Measurements from ENCODE around the gene RAI14. TPM values are rescaled to one million over a fixed set of nuclear protein-coding genes. Genes with fewer than 3 reads are reported as not detected.

The RAI14 gene
- total RNA-seq, 1 experiment from 2014 or later: 71.5 TPM

DNA sequence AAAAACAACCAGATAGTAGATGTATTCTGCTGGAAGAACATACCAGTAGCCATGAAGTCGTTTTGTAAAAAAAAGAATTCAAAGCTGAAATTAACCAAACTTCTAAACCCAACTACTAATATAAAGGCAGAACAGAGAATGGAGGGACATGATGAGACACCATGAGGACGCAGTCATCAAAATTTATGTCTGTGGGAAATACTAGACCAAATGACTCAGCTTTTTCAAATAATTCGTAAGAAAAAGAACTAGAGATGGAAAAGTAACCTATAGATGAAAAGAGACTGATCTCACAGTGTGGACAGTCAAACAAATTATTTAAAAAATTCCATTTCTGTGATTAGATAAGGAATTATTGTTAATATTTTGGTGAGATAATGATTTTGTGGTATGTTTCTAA, 193.1 kb downstream of the RAI14 start:
- Mint-ChIP-seq H3K27ac (ENCODE audit: unreplicated experiment) (no peak overlapping the region), H3K4me1 (ENCODE audit: low read depth, unreplicated experiment) (peaks cover 19% of the 10 kb centered on the region), H3K27me3 (ENCODE audit: insufficient read depth, unreplicated experiment) (no peaks in the 10 kb centered on the region), H3K9me3 (ENCODE audit: unreplicated experiment) (peaks cover 47% of the 10 kb centered on the region), H3K4me3 (ENCODE audit: unreplicated experiment) (no peak overlapping the region), H3K36me3 (ENCODE audit: insufficient read depth, unreplicated experiment) (peaks cover 6% of the 10 kb centered on the region)
- Histone ChIP-seq H3K9me3 (peaks cover 14% of the 10 kb centered on the region; the same call in 1 of the 2 replicates), H3K4me1 (peaks cover 33% of the 10 kb centered on the region), H3K36me3 (ENCODE audit: control insufficient read depth, insufficient read depth, low read length) (no peaks in the 10 kb centered on the region), H3K27me3 (replicated peaks; ENCODE audit: control insufficient read depth, insufficient read depth, low read length) (no peaks in the 10 kb centered on the region), H3K4me3 (ENCODE audit: low read depth, low read length) (no peak overlapping the region)
- CTCF ChIA-PET: no interaction called here
- intact Hi-C loops (cut with micrococcal nuclease; ENCODE audit: unreplicated experiment): loop anchor here (2.0 kb wide), 1 partner anchor 326 kb away; no protein-coding TSS in a partner anchor
- no TSS peak for BruUV-seq (replicated peaks)
- POLR2A ChIA-PET: interaction anchor here (1.7 kb wide), 1 partner anchor 10 kb away, joined by 14 read pairs; the partner anchor contains the start of gene TTC23L
- DNase-seq: no peak
- TF ChIP-seq, protein P1, sequence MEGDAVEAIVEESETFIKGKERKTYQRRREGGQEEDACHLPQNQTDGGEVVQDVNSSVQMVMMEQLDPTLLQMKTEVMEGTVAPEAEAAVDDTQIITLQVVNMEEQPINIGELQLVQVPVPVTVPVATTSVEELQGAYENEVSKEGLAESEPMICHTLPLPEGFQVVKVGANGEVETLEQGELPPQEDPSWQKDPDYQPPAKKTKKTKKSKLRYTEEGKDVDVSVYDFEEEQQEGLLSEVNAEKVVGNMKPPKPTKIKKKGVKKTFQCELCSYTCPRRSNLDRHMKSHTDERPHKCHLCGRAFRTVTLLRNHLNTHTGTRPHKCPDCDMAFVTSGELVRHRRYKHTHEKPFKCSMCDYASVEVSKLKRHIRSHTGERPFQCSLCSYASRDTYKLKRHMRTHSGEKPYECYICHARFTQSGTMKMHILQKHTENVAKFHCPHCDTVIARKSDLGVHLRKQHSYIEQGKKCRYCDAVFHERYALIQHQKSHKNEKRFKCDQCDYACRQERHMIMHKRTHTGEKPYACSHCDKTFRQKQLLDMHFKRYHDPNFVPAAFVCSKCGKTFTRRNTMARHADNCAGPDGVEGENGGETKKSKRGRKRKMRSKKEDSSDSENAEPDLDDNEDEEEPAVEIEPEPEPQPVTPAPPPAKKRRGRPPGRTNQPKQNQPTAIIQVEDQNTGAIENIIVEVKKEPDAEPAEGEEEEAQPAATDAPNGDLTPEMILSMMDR (IDR thresholded peaks at IDR 0.05; ENCODE audit: insufficient read depth in 1 of 2, low read depth in 1 of 2, low read length in 1 of 2, severe bottlenecking in 1 of 2, unreplicated experiment in 1 of 2): no peak

DNA sequence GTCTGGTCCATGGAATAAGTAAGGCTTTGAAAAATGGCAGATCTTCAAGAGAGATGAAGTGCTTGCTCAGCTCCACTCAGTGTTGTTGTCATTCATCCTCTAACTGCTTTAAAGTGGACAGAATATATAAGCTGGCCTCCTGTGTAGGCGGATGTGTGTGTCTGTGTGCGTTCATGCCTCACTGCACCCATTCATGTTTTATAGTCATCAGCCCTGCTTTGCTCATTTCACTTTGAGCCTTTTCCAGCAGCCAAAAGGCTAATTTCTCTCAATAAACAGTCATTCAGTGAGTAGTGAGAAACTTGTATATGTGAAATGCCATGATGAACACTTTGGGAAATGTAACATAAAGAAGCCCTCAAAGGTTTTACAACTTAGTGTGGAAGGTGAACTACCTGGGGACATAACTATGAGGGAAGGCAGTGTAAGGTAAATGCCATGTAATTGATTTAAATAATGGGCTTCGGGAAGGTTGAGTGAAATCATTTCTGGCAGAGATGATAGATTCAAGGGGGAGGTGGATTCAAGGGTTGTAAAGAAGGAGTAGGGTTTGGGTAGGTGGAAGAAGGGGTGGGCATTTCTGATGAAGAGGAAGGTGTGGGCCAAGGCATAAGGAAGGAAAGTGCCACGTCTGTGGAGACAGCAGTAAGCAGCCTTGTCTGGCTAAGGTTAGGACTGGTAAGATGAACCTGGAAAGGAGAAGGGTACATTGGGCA, 198.5 kb downstream of the RAI14 start:
- Mint-ChIP-seq H3K36me3 (ENCODE audit: insufficient read depth, unreplicated experiment) (no peaks in the 10 kb centered on the region), H3K27me3 (ENCODE audit: insufficient read depth, unreplicated experiment) (no peaks in the 10 kb centered on the region), H3K27ac (ENCODE audit: unreplicated experiment) (no peak overlapping the region), H3K4me3 (ENCODE audit: unreplicated experiment) (no peak overlapping the region), H3K4me1 (ENCODE audit: low read depth, unreplicated experiment) (peaks cover 5% of the 10 kb centered on the region), H3K9me3 (ENCODE audit: unreplicated experiment) (peaks cover 30% of the 10 kb centered on the region)
- intact Hi-C loops (cut with micrococcal nuclease; ENCODE audit: unreplicated experiment): no loop called here
- TF ChIP-seq, protein P1 (IDR thresholded peaks at IDR 0.05; ENCODE audit: insufficient read depth in 1 of 2, low read depth in 1 of 2, low read length in 1 of 2, severe bottlenecking in 1 of 2, unreplicated experiment in 1 of 2): no peak
- H3K9me3 ChIP-seq: peaks cover 5% of the 10 kb centered on the region; the same call in 1 of the 2 replicates
- H3K27me3 ChIP-seq (replicated peaks; ENCODE audit: control insufficient read depth, insufficient read depth, low read length): no peaks in the 10 kb centered on the region
- CTCF ChIA-PET: no interaction called here
- H3K36me3 ChIP-seq (ENCODE audit: control insufficient read depth, insufficient read depth, low read length): no peaks in the 10 kb centered on the region
- no TSS peak for BruUV-seq (replicated peaks)
- POLR2A ChIA-PET: no interaction called here
- DNase-seq: no peak
- H3K4me1 ChIP-seq: peaks cover 15% of the 10 kb centered on the region
- H3K4me3 ChIP-seq (ENCODE audit: low read depth, low read length): no peak overlapping the region

DNA sequence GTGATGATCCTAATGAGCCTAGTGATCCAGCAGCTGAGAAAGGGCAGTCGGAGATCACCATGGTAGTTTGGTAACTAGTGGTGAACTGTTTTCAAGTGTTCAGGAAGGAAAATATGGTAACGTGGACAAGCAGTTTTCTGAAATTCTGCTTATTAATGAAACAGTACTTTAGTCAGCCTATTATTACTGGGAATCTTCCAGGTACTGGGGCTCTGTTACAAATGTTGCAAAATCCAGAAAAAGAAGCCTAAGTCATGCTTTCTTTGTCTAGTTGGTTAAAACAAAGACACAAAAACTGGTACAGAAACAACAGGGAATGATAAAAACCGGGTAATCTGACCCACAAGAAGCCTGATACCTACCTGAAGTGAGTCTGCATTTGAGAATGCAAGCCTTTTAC, 201.0 kb downstream of the RAI14 start:
- Mint-ChIP-seq H3K4me1 (ENCODE audit: low read depth, unreplicated experiment) (no peaks in the 10 kb centered on the region), H3K9me3 (ENCODE audit: unreplicated experiment) (peaks cover 16% of the 10 kb centered on the region), H3K36me3 (ENCODE audit: insufficient read depth, unreplicated experiment) (no peaks in the 10 kb centered on the region), H3K4me3 (ENCODE audit: unreplicated experiment) (no peak overlapping the region), H3K27ac (ENCODE audit: unreplicated experiment) (no peak overlapping the region), H3K27me3 (ENCODE audit: insufficient read depth, unreplicated experiment) (no peaks in the 10 kb centered on the region)
- ChIA-PET POLR2A (no interaction called here), CTCF (no interaction called here)
- H3K27me3 ChIP-seq (replicated peaks; ENCODE audit: control insufficient read depth, insufficient read depth, low read length): no peaks in the 10 kb centered on the region
- TF ChIP-seq, protein P1 (IDR thresholded peaks at IDR 0.05; ENCODE audit: insufficient read depth in 1 of 2, low read depth in 1 of 2, low read length in 1 of 2, severe bottlenecking in 1 of 2, unreplicated experiment in 1 of 2): no peak
- BruUV-seq (replicated peaks): no TSS peak
- no peaks in the 10 kb centered on the region for H3K9me3 ChIP-seq
- H3K4me1 ChIP-seq: peaks cover 9% of the 10 kb centered on the region
- DNase-seq: no peak
- no peaks in the 10 kb centered on the region for H3K36me3 ChIP-seq (ENCODE audit: control insufficient read depth, insufficient read depth, low read length)
- no peak overlapping the region for H3K4me3 ChIP-seq (ENCODE audit: low read depth, low read length)
- intact Hi-C loops (cut with micrococcal nuclease; ENCODE audit: unreplicated experiment): no loop called here
